ENCODE results near the gene PCDH18.
"Not testable (repeated sequence)": the region's sequence is repeated elsewhere in the genome, so short reads cannot be mapped to it uniquely, and the experiment has no call there.

PCDH18 gene

GRCh38 chr4:137514406-137515111 lies 17.7 kb downstream of the PCDH18 start:
- TF ChIP-seq CTCF (IDR thresholded peaks at IDR 0.05; ENCODE audit: low read depth, low read length): no peak
- H3K4me3 ChIP-seq (ENCODE audit: low read depth, low read length): no peak overlapping the region

DNA sequence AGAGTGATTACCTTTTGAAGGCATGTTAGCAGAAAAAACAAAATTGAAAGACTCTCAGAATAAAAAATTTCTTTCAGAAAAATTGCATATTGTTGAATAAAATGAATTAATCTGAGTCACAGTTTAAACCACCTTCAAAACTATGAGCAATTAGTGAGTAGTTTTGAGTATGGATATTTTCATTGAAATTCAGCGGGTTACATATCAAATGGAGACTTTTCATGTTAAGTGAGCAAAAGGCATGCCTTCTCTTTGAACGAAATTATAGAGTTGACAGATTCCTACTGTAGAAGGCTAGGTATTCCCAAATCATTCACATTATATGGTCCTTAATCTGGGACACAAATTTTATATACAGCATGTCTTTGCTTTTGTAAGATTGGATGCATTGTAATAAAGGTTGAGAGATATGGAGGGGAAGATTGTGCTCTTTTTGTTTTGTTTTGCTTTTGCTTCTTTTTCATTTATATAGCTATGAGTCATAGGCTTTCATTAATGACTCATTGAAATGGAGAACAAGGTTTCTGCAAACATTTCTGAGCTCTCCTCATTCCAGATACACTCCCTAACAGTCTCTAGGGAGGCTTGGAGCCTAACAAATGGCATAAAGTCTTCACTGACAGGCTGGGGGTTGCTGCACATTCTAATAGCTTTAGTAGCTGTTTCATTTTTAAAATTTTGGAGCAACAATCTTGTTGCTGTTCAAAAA lies 21.6 kb downstream of the PCDH18 start:
- no peak for TF ChIP-seq CTCF (IDR thresholded peaks at IDR 0.05; ENCODE audit: low read depth, low read length)
- no peak overlapping the region for H3K4me3 ChIP-seq (ENCODE audit: low read depth, low read length)

GRCh38 chr4:137509855-137510282 lies 22.4 kb downstream of the PCDH18 start:
- no peak overlapping the region for H3K4me3 ChIP-seq (ENCODE audit: low read depth, low read length)
- no peak for TF ChIP-seq CTCF (IDR thresholded peaks at IDR 0.05; ENCODE audit: low read depth, low read length)

DNA sequence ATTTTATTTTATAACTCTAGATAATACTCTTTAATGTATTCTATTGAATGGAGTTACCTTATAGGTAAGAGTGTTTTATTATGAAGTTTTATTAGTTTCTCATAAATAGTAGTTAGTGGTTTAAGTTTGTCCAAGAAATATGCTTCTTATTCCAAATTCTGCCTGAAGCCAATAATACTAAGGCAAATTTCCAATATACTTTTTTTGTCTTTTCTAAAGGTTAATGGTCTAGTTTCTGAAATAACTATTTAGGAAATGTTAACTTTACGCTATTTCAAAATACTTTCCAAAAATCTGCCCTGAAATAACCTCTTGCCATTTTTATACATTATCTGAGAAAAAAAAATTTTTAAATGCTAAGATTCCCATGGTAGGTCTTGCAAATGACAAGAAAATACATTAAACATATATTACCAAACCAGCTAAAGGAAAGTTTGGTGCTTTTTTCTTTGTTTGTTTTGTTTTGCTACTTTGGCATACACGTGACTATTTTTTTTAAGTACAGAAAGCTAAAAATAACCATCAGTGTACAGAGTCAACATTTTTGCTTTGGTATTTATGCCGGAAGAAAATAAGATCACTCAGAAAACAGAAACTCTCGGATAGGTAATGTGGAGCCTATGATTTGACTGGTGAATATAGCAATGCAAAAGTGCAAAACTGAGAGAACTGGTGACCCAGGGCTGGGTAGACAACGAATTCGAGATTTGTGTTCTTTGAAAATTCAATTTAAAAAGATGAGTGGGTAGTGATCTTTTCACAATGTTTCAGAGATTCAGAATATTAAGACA lies 29.8 kb downstream of the PCDH18 start:
- no peak overlapping the region for H3K4me3 ChIP-seq (ENCODE audit: low read depth, low read length)
- TF ChIP-seq CTCF (IDR thresholded peaks at IDR 0.05; ENCODE audit: low read depth, low read length): no peak

DNA sequence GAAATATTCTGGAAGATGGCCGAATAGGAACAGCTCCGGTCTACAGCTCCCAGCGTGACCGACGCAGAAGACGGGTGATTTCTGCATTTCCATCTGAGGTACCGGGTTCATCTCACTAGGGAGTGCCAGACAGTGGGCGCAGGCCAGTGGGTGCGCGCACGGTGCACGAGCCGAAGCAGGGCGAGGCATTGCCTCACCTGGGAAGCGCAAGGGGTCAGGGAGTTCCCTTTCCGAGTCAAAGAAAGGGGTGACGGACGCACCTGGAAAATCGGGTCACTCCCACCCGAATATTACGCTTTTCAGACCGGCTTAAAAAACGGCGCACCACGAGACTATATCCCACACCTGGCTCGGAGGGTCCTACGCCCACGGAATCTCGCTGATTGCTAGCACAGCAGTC lies 36.0 kb downstream of the PCDH18 start:
- H3K4me3 ChIP-seq (ENCODE audit: low read depth, low read length): not testable (repeated sequence)

GRCh38 chr4:137495578-137495977 lies 36.7 kb downstream of the PCDH18 start:
- H3K4me3 ChIP-seq (ENCODE audit: low read depth, low read length): no peak overlapping the region
- no peak for TF ChIP-seq CTCF (IDR thresholded peaks at IDR 0.05; ENCODE audit: low read depth, low read length)

DNA sequence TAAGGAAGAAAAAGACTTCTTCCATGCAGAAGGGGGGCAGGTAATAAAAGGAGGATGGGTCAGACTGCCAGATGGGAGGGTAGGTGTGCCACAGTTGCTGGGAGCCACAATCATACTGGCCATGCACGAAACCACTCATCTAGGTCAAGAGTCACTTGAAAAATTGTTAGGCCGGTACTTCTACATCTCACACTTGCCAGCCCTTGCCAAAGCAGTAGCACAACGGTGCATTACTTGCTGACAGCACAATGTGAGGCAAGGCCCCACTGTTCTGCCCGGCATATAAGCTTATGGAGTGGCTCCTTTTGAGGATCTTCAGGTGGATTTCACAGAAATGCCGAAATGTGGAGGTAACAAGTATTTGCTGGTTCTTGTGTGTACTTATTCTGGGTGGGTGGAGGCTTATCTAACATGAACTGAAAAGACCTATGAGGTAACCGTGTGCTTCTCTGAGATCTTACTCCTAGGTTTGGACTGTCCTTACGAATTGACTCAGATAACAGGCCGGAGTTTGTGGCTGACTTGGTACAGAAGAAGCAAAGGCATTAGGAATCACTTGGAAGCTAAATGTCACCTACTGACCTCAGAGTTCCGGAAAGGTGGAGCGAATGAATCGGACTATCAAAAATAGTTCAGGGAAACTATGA lies 48.9 kb downstream of the PCDH18 start:
- not testable (repeated sequence) for H3K4me3 ChIP-seq (ENCODE audit: low read depth, low read length)

- not testable (repeated sequence) for H3K4me3 ChIP-seq (ENCODE audit: low read depth, low read length)
These were observed 52.6 kb downstream of the PCDH18 start for GRCh38 chr4:137479657-137480056.

All from WI38 (cell line).